Neural cell (in vitro differentiated cells): ENCODE measurements around the gene SLC12A7. TPM values are rescaled to one million over a fixed set of nuclear protein-coding genes. Genes with fewer than 3 reads are reported as not detected.

Experiments
- H2AFZ ChIP-seq: fragments of 200-600, 300-800 bp; sonication (generic), shearing (Covaris generic); 2 replicates; pipeline ENCODE4 v1.6.0; 2014; ENCODE audit warnings: low read depth, mild to moderate bottlenecking, antibody characterized with exemption, low read length, moderate library complexity
- H3F3A ChIP-seq: fragments of 200-600 bp; shearing (Covaris generic); 2 replicates; pipeline ENCODE4 v1.6.1; 2016; ENCODE audit warnings: mild to moderate bottlenecking, moderate library complexity, mixed read lengths, antibody characterized with exemption, low read length; ENCODE audit not compliant: insufficient read depth, poor library complexity, severe bottlenecking
- H3K27ac ChIP-seq: fragments of 200-600, 300-800 bp; sonication (generic), shearing (Covaris generic); 2 replicates; pipeline ENCODE4 v1.5.1; 2014; ENCODE audit warnings: mild to moderate bottlenecking, low read length, moderate library complexity
- H3K27me3 ChIP-seq: fragments of 300-800, 200-600 bp; sonication (generic), shearing (Covaris generic); 2 replicates; pipeline ENCODE4 v1.6.0; 2014; ENCODE audit warnings: mild to moderate bottlenecking, low read depth, low read length, moderate library complexity; ENCODE audit not compliant: insufficient read depth
- H3K36me3 ChIP-seq: fragments of 300-800, 200-600 bp; sonication (generic), shearing (Covaris generic); 2 replicates; pipeline ENCODE4 v1.5.1; 2014; ENCODE audit warnings: mild to moderate bottlenecking, antibody characterized with exemption, low read length, moderate library complexity; ENCODE audit not compliant: insufficient read depth
- H3K4me2 ChIP-seq: fragments of 300-800, 200-600 bp; sonication (generic), shearing (Covaris generic); 2 replicates; pipeline ENCODE4 v1.6.0; 2014; ENCODE audit warnings: mild to moderate bottlenecking, low read length
- H3K4me3 ChIP-seq: fragments of 300-800, 200-600 bp; sonication (generic), shearing (Covaris generic); 2 replicates; pipeline ENCODE4 v1.5.1; 2014; ENCODE audit warnings: mild to moderate bottlenecking, low read length, moderate library complexity
- H3K79me2 ChIP-seq: fragments of 200-600 bp; shearing (Covaris generic); replicated peaks from 2 replicates; pipeline ENCODE4 v1.6.0; 2014; ENCODE audit warnings: mild to moderate bottlenecking, low read length, moderate library complexity; ENCODE audit not compliant: insufficient read depth
- H3K9ac ChIP-seq: fragments of 300-800, 200-600 bp; sonication (generic), shearing (Covaris generic); 2 replicates; pipeline ENCODE4 v1.6.1; 2016; ENCODE audit warnings: mild to moderate bottlenecking, low read length, mixed read lengths
- H3K9me2 ChIP-seq: fragments of 200-600 bp; shearing (Covaris generic); 2 replicates; pipeline ENCODE4 v1.6.1; 2016; ENCODE audit warnings: mild to moderate bottlenecking, low read length, mixed read lengths; ENCODE audit not compliant: insufficient read depth
- H3K9me3 ChIP-seq: fragments of 200-600, 300-800 bp; sonication (generic), shearing (Covaris generic); 2 replicates; pipeline ENCODE4 v1.6.1; 2016; ENCODE audit warnings: mild to moderate bottlenecking, mixed run types, low read length, moderate library complexity, mixed read lengths
- H4K20me1 ChIP-seq: fragments of 200-600 bp; shearing (Covaris generic); 2 replicates; pipeline ENCODE4 v1.6.1; 2016; ENCODE audit warnings: mild to moderate bottlenecking, mixed run types; ENCODE audit not compliant: insufficient read depth
- EP300 ChIP-seq: fragments of 450-650 bp; conservative IDR thresholded peaks from 2 replicates; pipeline ENCODE4 v1.6.1; 2014; ENCODE audit warnings: antibody characterized with exemption, mild to moderate bottlenecking, moderate library complexity; ENCODE audit not compliant: poor library complexity, severe bottlenecking
- EZH2 ChIP-seq: fragments of 200-600, 300-800 bp; shearing (Covaris generic), sonication (generic); IDR thresholded peaks from 2 replicates; pipeline ENCODE4 v1.6.1; 2014; ENCODE audit warnings: antibody characterized with exemption, low read length, borderline replicate concordance, mild to moderate bottlenecking; ENCODE audit not compliant: insufficient read depth, poor library complexity, severe bottlenecking
- MXI1 ChIP-seq: fragments of 450-650 bp; conservative IDR thresholded peaks from 2 replicates; pipeline ENCODE4 v1.6.1; 2014; ENCODE audit warnings: antibody characterized with exemption, mild to moderate bottlenecking; ENCODE audit not compliant: poor library complexity, severe bottlenecking
- POLR2AphosphoS5 ChIP-seq: IDR thresholded peaks from 2 replicates; pipeline ENCODE4 v1.6.1; 2012
- RAD21 ChIP-seq: fragments of 450-650 bp; conservative IDR thresholded peaks from 2 replicates; pipeline ENCODE4 v1.6.1; 2014; ENCODE audit warnings: antibody characterized with exemption, mild to moderate bottlenecking, moderate library complexity
- SMC3 ChIP-seq: fragments of 450-650 bp; conservative IDR thresholded peaks from 2 replicates; pipeline ENCODE4 v1.6.1; 2014; ENCODE audit warnings: antibody characterized with exemption, mild to moderate bottlenecking, moderate library complexity; ENCODE audit not compliant: poor library complexity
- TAF1 ChIP-seq: IDR thresholded peaks from 2 replicates; pipeline ENCODE4 v1.6.1; 2012; ENCODE audit warnings: low read depth
- polyA plus RNA-seq: library from polyadenylated mRNA; depleted of rRNA; stranded (reverse); fragments of >200 nt; gene quantifications from 2 replicates; pipeline ENCODE4 v1.2.3, GENCODE V29; 2014
- TF ChIP-seq, protein P1 (sequence below): IDR thresholded peaks from 2 replicates; pipeline ENCODE4 v1.6.1; 2012; ENCODE audit warnings: borderline replicate concordance
- TF ChIP-seq, protein P2 (sequence below): fragments of 450-650 bp; IDR thresholded peaks from 2 replicates; pipeline ENCODE4 v1.5.1; 2014; ENCODE audit warnings: antibody characterized with exemption, mild to moderate bottlenecking, moderate library complexity; ENCODE audit not compliant: poor library complexity, severe bottlenecking

SLC12A7 gene
- polyA plus RNA-seq, 1 donor from 2014 or later, result 4.5 TPM

DNA sequence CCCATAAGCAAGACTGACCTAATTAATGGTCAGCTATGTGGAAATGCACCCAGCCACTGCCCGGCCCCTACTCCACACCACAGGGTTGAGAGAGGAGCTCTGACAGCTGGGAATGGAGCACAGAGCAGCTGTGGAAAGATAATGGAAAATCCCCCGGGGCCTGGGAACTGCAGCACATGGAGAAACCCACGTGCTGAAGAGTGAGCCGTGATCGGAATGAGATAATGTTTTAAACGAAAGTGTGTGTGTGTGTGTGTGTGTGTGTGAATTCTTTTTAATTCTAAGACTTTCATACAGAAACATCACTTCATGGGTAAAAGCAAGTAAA, 13.1 kb upstream of the SLC12A7 start:
- H3K9ac ChIP-seq, result no peak overlapping the region
- no peaks in the 10 kb centered on the region for H3K9me3 ChIP-seq
- H3K4me2 ChIP-seq, result no peak overlapping the region
- no peak overlapping the region for H2AFZ ChIP-seq
- no peaks in the 10 kb centered on the region for H4K20me1 ChIP-seq
- TF ChIP-seq, protein P1, sequence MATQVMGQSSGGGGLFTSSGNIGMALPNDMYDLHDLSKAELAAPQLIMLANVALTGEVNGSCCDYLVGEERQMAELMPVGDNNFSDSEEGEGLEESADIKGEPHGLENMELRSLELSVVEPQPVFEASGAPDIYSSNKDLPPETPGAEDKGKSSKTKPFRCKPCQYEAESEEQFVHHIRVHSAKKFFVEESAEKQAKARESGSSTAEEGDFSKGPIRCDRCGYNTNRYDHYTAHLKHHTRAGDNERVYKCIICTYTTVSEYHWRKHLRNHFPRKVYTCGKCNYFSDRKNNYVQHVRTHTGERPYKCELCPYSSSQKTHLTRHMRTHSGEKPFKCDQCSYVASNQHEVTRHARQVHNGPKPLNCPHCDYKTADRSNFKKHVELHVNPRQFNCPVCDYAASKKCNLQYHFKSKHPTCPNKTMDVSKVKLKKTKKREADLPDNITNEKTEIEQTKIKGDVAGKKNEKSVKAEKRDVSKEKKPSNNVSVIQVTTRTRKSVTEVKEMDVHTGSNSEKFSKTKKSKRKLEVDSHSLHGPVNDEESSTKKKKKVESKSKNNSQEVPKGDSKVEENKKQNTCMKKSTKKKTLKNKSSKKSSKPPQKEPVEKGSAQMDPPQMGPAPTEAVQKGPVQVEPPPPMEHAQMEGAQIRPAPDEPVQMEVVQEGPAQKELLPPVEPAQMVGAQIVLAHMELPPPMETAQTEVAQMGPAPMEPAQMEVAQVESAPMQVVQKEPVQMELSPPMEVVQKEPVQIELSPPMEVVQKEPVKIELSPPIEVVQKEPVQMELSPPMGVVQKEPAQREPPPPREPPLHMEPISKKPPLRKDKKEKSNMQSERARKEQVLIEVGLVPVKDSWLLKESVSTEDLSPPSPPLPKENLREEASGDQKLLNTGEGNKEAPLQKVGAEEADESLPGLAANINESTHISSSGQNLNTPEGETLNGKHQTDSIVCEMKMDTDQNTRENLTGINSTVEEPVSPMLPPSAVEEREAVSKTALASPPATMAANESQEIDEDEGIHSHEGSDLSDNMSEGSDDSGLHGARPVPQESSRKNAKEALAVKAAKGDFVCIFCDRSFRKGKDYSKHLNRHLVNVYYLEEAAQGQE, result no peak
- TF ChIP-seq RAD21 (no peak), EZH2 (no peak), EP300 (no peak), TAF1 (no peak), MXI1 (no peak), POLR2AphosphoS5 (no peak), SMC3 (no peak)
- TF ChIP-seq, protein P2, sequence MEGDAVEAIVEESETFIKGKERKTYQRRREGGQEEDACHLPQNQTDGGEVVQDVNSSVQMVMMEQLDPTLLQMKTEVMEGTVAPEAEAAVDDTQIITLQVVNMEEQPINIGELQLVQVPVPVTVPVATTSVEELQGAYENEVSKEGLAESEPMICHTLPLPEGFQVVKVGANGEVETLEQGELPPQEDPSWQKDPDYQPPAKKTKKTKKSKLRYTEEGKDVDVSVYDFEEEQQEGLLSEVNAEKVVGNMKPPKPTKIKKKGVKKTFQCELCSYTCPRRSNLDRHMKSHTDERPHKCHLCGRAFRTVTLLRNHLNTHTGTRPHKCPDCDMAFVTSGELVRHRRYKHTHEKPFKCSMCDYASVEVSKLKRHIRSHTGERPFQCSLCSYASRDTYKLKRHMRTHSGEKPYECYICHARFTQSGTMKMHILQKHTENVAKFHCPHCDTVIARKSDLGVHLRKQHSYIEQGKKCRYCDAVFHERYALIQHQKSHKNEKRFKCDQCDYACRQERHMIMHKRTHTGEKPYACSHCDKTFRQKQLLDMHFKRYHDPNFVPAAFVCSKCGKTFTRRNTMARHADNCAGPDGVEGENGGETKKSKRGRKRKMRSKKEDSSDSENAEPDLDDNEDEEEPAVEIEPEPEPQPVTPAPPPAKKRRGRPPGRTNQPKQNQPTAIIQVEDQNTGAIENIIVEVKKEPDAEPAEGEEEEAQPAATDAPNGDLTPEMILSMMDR, result no peak
- no peaks in the 10 kb centered on the region for H3F3A ChIP-seq
- H3K27me3 ChIP-seq, result no peaks in the 10 kb centered on the region
- no peaks in the 10 kb centered on the region for H3K36me3 ChIP-seq
- H3K27ac ChIP-seq, result no peak overlapping the region
- H3K4me3 ChIP-seq, result no peak overlapping the region
- no peaks in the 10 kb centered on the region for H3K79me2 ChIP-seq
- H3K9me2 ChIP-seq, result no peaks in the 10 kb centered on the region

DNA sequence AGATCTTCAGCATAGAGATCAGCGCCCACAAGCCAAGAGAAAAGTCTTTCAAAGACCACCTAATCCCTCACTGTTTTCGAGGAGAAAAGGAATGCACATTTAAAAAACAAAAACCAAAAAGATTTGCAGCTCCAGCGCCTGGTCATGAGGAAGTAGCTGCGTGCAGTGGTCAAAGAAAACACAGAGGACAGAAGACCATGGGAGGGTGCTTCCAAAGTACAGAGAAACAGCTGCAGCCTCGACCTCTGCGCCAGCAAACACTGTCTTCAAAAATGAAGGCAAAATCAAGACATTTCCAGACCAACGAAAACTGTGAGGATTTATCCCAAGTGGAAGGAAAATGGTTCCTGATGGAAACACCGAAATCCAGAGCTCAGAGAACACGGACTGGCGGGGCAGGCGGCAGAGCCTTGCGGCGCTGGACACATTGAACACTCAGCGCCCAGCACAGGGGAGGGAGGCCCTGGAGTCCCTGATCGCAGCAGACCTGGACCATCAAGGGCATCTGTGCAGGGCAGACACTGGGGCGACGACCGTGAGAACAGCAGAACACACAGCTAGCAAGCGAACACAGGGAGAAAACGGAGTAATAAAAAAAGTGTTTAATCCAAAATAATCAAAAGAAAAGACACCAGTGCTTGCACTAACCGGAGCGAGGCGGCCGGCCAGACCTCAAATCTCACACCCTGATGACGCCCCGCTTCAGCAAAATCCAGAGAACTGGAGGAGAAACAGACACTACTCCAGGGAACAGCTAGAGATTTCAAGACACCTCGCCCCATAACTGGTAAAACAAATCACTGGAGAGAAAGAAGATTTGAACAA, 12.6 kb upstream of the SLC12A7 start:
- no peaks in the 10 kb centered on the region for H3K79me2 ChIP-seq
- no peaks in the 10 kb centered on the region for H3K9me2 ChIP-seq
- H3K4me2 ChIP-seq, result no peak overlapping the region
- H3K36me3 ChIP-seq, result no peaks in the 10 kb centered on the region
- no peak for TF ChIP-seq SMC3
- no peak for TF ChIP-seq POLR2AphosphoS5
- TF ChIP-seq, protein P1, result no peak
- no peak for TF ChIP-seq MXI1
- TF ChIP-seq EZH2, result no peak
- TF ChIP-seq, protein P2, result no peak
- TF ChIP-seq TAF1, result no peak
- TF ChIP-seq RAD21, result no peak
- H3K9me3 ChIP-seq, result no peaks in the 10 kb centered on the region
- H3K27ac ChIP-seq, result no peak overlapping the region
- no peaks in the 10 kb centered on the region for H4K20me1 ChIP-seq
- H3K4me3 ChIP-seq, result no peak overlapping the region
- no peaks in the 10 kb centered on the region for H3F3A ChIP-seq
- H3K9ac ChIP-seq, result no peak overlapping the region
- no peak overlapping the region for H2AFZ ChIP-seq
- no peaks in the 10 kb centered on the region for H3K27me3 ChIP-seq
